Adrenal gland (tissue), 5 donors: ENCODE results near the gene EXOC6B.

ENCODE experiments used
- CTCF ChIP-seq, 6 experiments: fragments of 450-650 bp in 4 of 6; fragments of 200-600 bp in 2 of 6; sonication (generic) in 1 of 6; IDR thresholded peaks; 1 replicate in 5 of 6; 2 replicates in 1 of 6; pipeline versions ENCODE4 v1.5.1 to v1.8.0; 2016 to 2021; ENCODE audit warnings: antibody characterized with exemption in 6 of 6, mild to moderate bottlenecking in 2 of 6, moderate library complexity in 1 of 6
- POLR2A ChIP-seq, 2 donors: fragments of 450-650 bp; IDR thresholded peaks; one replicate each; pipeline ENCODE4 v1.6.1; 2017; ENCODE audit warnings: antibody characterized with exemption in 2 of 2, mild to moderate bottlenecking in 2 of 2, moderate library complexity in 1 of 2
- donor health status: DM: no; HTN: no; CAD: no.

- TF ChIP-seq CTCF (IDR thresholded peaks at IDR 0.05) (no peak), POLR2A (IDR thresholded peaks at IDR 0.05) (no peak)
Measured at GRCh38 chr2:72765997-72766609, 59.7 kb downstream of the EXOC6B start.
